ENCODE data around the gene KCNJ8.

DNA sequence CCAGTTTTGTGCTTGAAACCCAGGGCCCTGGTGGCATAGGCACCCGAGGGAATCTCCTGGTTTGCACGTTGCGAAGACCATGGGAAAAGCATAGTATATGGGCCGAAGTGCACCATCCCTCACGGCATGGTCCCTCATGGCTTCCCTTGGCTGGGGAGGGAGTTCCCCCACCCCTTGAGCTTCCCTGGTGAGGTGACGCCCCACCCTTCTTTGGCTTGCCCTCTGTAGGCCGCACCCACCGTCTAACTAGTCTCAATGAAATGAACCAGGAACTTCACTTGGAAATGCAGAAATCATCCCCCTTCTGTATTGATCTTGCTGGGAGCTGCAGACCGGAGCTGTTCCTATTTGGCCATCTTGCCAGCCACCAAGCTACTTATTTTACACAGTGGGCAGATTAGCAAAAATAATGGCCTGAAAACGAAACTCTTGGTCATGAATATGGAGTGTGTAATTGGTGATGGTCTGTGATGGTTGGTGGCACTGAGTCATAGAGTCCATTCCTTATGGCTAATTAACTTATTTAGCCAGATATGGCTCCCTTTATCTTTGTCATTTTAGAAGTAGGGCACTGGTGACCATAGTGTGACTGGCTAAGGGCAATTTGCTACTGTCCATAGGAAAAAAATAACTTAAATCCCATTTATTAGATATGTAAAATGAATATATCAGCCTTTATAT, 21.3 kb upstream of the KCNJ8 start:
- TF ChIP-seq, protein P1, sequence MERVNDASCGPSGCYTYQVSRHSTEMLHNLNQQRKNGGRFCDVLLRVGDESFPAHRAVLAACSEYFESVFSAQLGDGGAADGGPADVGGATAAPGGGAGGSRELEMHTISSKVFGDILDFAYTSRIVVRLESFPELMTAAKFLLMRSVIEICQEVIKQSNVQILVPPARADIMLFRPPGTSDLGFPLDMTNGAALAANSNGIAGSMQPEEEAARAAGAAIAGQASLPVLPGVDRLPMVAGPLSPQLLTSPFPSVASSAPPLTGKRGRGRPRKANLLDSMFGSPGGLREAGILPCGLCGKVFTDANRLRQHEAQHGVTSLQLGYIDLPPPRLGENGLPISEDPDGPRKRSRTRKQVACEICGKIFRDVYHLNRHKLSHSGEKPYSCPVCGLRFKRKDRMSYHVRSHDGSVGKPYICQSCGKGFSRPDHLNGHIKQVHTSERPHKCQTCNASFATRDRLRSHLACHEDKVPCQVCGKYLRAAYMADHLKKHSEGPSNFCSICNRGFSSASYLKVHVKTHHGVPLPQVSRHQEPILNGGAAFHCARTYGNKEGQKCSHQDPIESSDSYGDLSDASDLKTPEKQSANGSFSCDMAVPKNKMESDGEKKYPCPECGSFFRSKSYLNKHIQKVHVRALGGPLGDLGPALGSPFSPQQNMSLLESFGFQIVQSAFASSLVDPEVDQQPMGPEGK (CRISPR knock-in tag; IDR thresholded peaks at IDR 0.05; ENCODE audit: borderline replicate concordance): no peak
- TF ChIP-seq ARNTL (CRISPR knock-in tag; IDR thresholded peaks at IDR 0.05; ENCODE audit: borderline replicate concordance, low read depth): no peak
- TF ChIP-seq RARB (CRISPR knock-in tag; IDR thresholded peaks at IDR 0.05): no peak
- TF ChIP-seq SNAI2 (CRISPR knock-in tag; IDR thresholded peaks at IDR 0.05): no peak
- TF ChIP-seq GLIS3 (CRISPR knock-in tag; IDR thresholded peaks at IDR 0.05): no peak

Measured in SK-N-SH treated with all-trans-retinoic acid at 6 μM for 48 hours (cell line).